IgD-negative memory B cell (primary cell): ENCODE data around the gene TRIP12. TPM values are rescaled to one million over a fixed set of nuclear protein-coding genes. Genes with fewer than 3 reads are reported as not detected.
"Not testable (repeated sequence)": the region's sequence is repeated elsewhere in the genome, so short reads cannot be mapped to it uniquely, and the experiment has no call there.

Experiments
- H3K27ac Mint-ChIP-seq, 3 donors: one replicate each; pipeline ENCODE4 v1.8.0; 2020 to 2022; ENCODE audit warnings: mild to moderate bottlenecking in 3 of 3, mixed read lengths in 3 of 3, moderate library complexity in 1 of 3
- H3K27me3 Mint-ChIP-seq: one replicate; pipeline ENCODE4 v1.8.0; 2021; ENCODE audit warnings: mixed read lengths
- H3K36me3 Mint-ChIP-seq: one replicate; pipeline ENCODE4 v1.8.0; 2020; ENCODE audit warnings: mild to moderate bottlenecking, mixed read lengths
- H3K4me1 Mint-ChIP-seq, 3 donors: one replicate each; pipeline ENCODE4 v1.8.0; 2020 to 2022; ENCODE audit warnings: mixed read lengths in 3 of 3, mild to moderate bottlenecking in 1 of 3
- H3K4me3 Mint-ChIP-seq, 4 donors: one replicate each; pipeline ENCODE4 v1.8.0; 2020 to 2022; ENCODE audit warnings: mild to moderate bottlenecking in 4 of 4, mixed read lengths in 4 of 4, moderate library complexity in 3 of 4
- H3K9me3 Mint-ChIP-seq, 3 donors: one replicate each; pipeline ENCODE4 v1.8.0; 2020 to 2021; ENCODE audit warnings: mixed read lengths in 3 of 3, mild to moderate bottlenecking in 1 of 3
- polyA plus RNA-seq: library from polyadenylated mRNA; unstranded; fragments of 300-500 nt; fragmentation: Illumina TruSeq; gene quantifications from one replicate; pipeline ENCODE4 v1.2.3, GENCODE V29; 2021

Gene TRIP12
- polyA plus RNA-seq, 1 donor from 2014 or later: 51.5 TPM

- Mint-ChIP-seq H3K36me3 (peaks cover 7% of the 10 kb centered on the region), H3K27ac (peak overlapping the region in 1 of 3 donors; percentile 31), H3K4me1 (peaks cover 21 to 35% (median 26%) of the 10 kb centered on the region in 3 donors), H3K9me3 (no peaks in the 10 kb centered on the region), H3K4me3 (peak overlapping the region in 1 of 4 donors; percentile 49), H3K27me3 (no peaks in the 10 kb centered on the region)
Observed at GRCh38 chr2:229901819-229902218, 20.0 kb downstream of the TRIP12 start.

- H3K9me3 Mint-ChIP-seq, H3K27ac Mint-ChIP-seq, H3K27me3 Mint-ChIP-seq, H3K36me3 Mint-ChIP-seq: not testable (repeated sequence)
- peaks cover 21 to 37% (median 28%) of the 10 kb centered on the region in 3 donors for H3K4me1 Mint-ChIP-seq
- peak overlapping the region in 1 of 4 donors; percentile 63 for H3K4me3 Mint-ChIP-seq
Observed at GRCh38 chr2:229900514-229900913, 21.3 kb downstream of the TRIP12 start.

- Mint-ChIP-seq H3K4me3 (peak overlapping the region in 1 of 4 donors; percentile 63), H3K27ac (peak overlapping the region in 1 of 3 donors; percentile 6), H3K27me3 (no peaks in the 10 kb centered on the region), H3K9me3 (no peaks in the 10 kb centered on the region), H3K4me1 (peaks cover 21 to 34% (median 24%) of the 10 kb centered on the region in 3 donors), H3K36me3 (peaks cover 7% of the 10 kb centered on the region)
Observed at GRCh38 chr2:229900012-229900411, 21.8 kb downstream of the TRIP12 start.

- H3K27me3 Mint-ChIP-seq: no peaks in the 10 kb centered on the region
- peak overlapping the region in 1 of 4 donors; percentile 42 for H3K4me3 Mint-ChIP-seq
- H3K9me3 Mint-ChIP-seq: no peaks in the 10 kb centered on the region
- peak overlapping the region in 1 of 3 donors; percentile 6 for H3K27ac Mint-ChIP-seq
- peaks cover 21 to 34% (median 24%) of the 10 kb centered on the region in 3 donors for H3K4me1 Mint-ChIP-seq
- peaks cover 7% of the 10 kb centered on the region for H3K36me3 Mint-ChIP-seq
Observed at GRCh38 chr2:229899604-229900003, 22.2 kb downstream of the TRIP12 start.

- no peak overlapping the region for H3K4me3 Mint-ChIP-seq
- peaks cover 30 to 37% (median 35%) of the 10 kb centered on the region in 3 donors for H3K4me1 Mint-ChIP-seq
- peaks cover 10% of the 10 kb centered on the region for H3K36me3 Mint-ChIP-seq
- no peak overlapping the region for H3K27ac Mint-ChIP-seq
- no peaks in the 10 kb centered on the region for H3K27me3 Mint-ChIP-seq
- H3K9me3 Mint-ChIP-seq: no peaks in the 10 kb centered on the region
Observed at GRCh38 chr2:229896857-229897256, 25.0 kb downstream of the TRIP12 start.

GRCh38 chr2:229889023-229889422 lies 32.8 kb downstream of the TRIP12 start:
- no peaks in the 10 kb centered on the region for H3K27me3 Mint-ChIP-seq
- H3K27ac Mint-ChIP-seq: no peak overlapping the region
- peaks cover 6% of the 10 kb centered on the region for H3K36me3 Mint-ChIP-seq
- H3K4me1 Mint-ChIP-seq: peaks cover 29 to 48% (median 38%) of the 10 kb centered on the region in 3 donors
- no peaks in the 10 kb centered on the region for H3K9me3 Mint-ChIP-seq
- H3K4me3 Mint-ChIP-seq: no peak overlapping the region

GRCh38 chr2:229888031-229888430 lies 33.8 kb downstream of the TRIP12 start:
- H3K36me3 Mint-ChIP-seq: peaks cover 6% of the 10 kb centered on the region
- H3K9me3 Mint-ChIP-seq: no peaks in the 10 kb centered on the region
- H3K27me3 Mint-ChIP-seq: no peaks in the 10 kb centered on the region
- H3K4me1 Mint-ChIP-seq: peaks cover 25 to 48% (median 38%) of the 10 kb centered on the region in 3 donors
- H3K27ac Mint-ChIP-seq: no peak overlapping the region
- no peak overlapping the region for H3K4me3 Mint-ChIP-seq

- H3K36me3 Mint-ChIP-seq: peaks cover 3% of the 10 kb centered on the region
- peaks cover 23 to 48% (median 42%) of the 10 kb centered on the region in 3 donors for H3K4me1 Mint-ChIP-seq
Observed at GRCh38 chr2:229887441-229887840, 34.4 kb downstream of the TRIP12 start.

GRCh38 chr2:229884775-229885699 lies 36.8 kb downstream of the TRIP12 start:
- H3K36me3 Mint-ChIP-seq: peaks cover 3% of the 10 kb centered on the region
- peak overlapping the region in 1 of 3 donors; percentile 29 for H3K27ac Mint-ChIP-seq
- peak overlapping the region in 2 of 4 donors; percentile 5 to 43 for H3K4me3 Mint-ChIP-seq

More at GRCh38 chr2:229887441-229887840, 34.4 kb downstream of the TRIP12 start:
- Mint-ChIP-seq H3K27me3 (no peaks in the 10 kb centered on the region), H3K9me3 (no peaks in the 10 kb centered on the region), H3K4me3 (no peak overlapping the region), H3K27ac (peak overlapping the region in 1 of 3 donors; percentile 57)

GRCh38 chr2:229882583-229882982 lies 39.2 kb downstream of the TRIP12 start:
- no peak overlapping the region for H3K4me3 Mint-ChIP-seq
- no peaks in the 10 kb centered on the region for H3K9me3 Mint-ChIP-seq
- peaks cover 2% of the 10 kb centered on the region for H3K36me3 Mint-ChIP-seq
- no peaks in the 10 kb centered on the region for H3K27me3 Mint-ChIP-seq
- peaks cover 13 to 30% (median 27%) of the 10 kb centered on the region in 3 donors for H3K4me1 Mint-ChIP-seq
- no peak overlapping the region for H3K27ac Mint-ChIP-seq

More at GRCh38 chr2:229884775-229885699, 36.8 kb downstream of the TRIP12 start:
- Mint-ChIP-seq H3K27me3 (no peaks in the 10 kb centered on the region), H3K4me1 (peaks cover 19 to 43% (median 42%) of the 10 kb centered on the region in 3 donors), H3K9me3 (no peaks in the 10 kb centered on the region)

GRCh38 chr2:229880892-229881586 lies 40.8 kb downstream of the TRIP12 start:
- H3K4me3 Mint-ChIP-seq: no peak overlapping the region
- no peaks in the 10 kb centered on the region for H3K27me3 Mint-ChIP-seq
- H3K4me1 Mint-ChIP-seq: peaks cover 12 to 27% (median 16%) of the 10 kb centered on the region in 3 donors
- no peaks in the 10 kb centered on the region for H3K9me3 Mint-ChIP-seq
- peaks cover 2% of the 10 kb centered on the region for H3K36me3 Mint-ChIP-seq
- H3K27ac Mint-ChIP-seq: peak overlapping the region in 1 of 3 donors; percentile 53

GRCh38 chr2:229879191-229879950 lies 42.4 kb downstream of the TRIP12 start:
- no peak overlapping the region for H3K4me3 Mint-ChIP-seq
- H3K27ac Mint-ChIP-seq: no peak overlapping the region
- H3K27me3 Mint-ChIP-seq: no peaks in the 10 kb centered on the region
- peaks cover 2% of the 10 kb centered on the region for H3K36me3 Mint-ChIP-seq
- no peaks in the 10 kb centered on the region for H3K9me3 Mint-ChIP-seq
- peaks cover 8 to 27% (median 19%) of the 10 kb centered on the region in 3 donors for H3K4me1 Mint-ChIP-seq

GRCh38 chr2:229875549-229875948 lies 46.3 kb downstream of the TRIP12 start:
- no peaks in the 10 kb centered on the region for H3K27me3 Mint-ChIP-seq
- peaks cover 16 to 28% (median 25%) of the 10 kb centered on the region in 3 donors for H3K4me1 Mint-ChIP-seq
- H3K4me3 Mint-ChIP-seq: no peak overlapping the region
- no peaks in the 10 kb centered on the region for H3K9me3 Mint-ChIP-seq
- peaks cover 8% of the 10 kb centered on the region for H3K36me3 Mint-ChIP-seq
- no peak overlapping the region for H3K27ac Mint-ChIP-seq

- peaks cover 24 to 37% (median 32%) of the 10 kb centered on the region in 3 donors for H3K4me1 Mint-ChIP-seq
- H3K27me3 Mint-ChIP-seq: no peaks in the 10 kb centered on the region
- H3K36me3 Mint-ChIP-seq: peaks cover 8% of the 10 kb centered on the region
- no peak overlapping the region for H3K27ac Mint-ChIP-seq
- H3K4me3 Mint-ChIP-seq: no peak overlapping the region
- no peaks in the 10 kb centered on the region for H3K9me3 Mint-ChIP-seq
Observed at GRCh38 chr2:229874647-229875046, 47.2 kb downstream of the TRIP12 start.
